HEK293 (cell line): ENCODE data around the gene CLDN6.
A peak's percentile ranks its signal among the peaks of the same experiment; 100 is the strongest.

Source experiments
- GLI2 ChIP-seq: fragments of 450-650 bp; formaldehyde crosslinking; IDR thresholded peaks from 2 replicates; pipeline ENCODE4; 2017; ENCODE audit warnings: missing biosample characterization, missing genetic modification characterization, low read depth, borderline replicate concordance
- GLIS1 ChIP-seq: fragments of 450-650 bp; formaldehyde crosslinking; IDR thresholded peaks from 2 replicates; pipeline ENCODE4 v1.5.1; 2016; ENCODE audit warnings: missing biosample characterization, missing genetic modification characterization
- KLF10 ChIP-seq: fragments of 450-650 bp; IDR thresholded peaks from 2 replicates; pipeline ENCODE4 v1.5.1; 2018; ENCODE audit warnings: missing biosample characterization, mild to moderate bottlenecking, missing genetic modification characterization
- PBX3 ChIP-seq: sonication (generic); formaldehyde crosslinking; IDR thresholded peaks from 2 replicates; pipeline ENCODE4 v1.8.1; 2022; ENCODE audit warnings: mild to moderate bottlenecking, moderate library complexity, missing genetic modification reagents
- TRIM28 ChIP-seq: IDR thresholded peaks from 2 replicates; pipeline ENCODE4 v1.6.1; 2011; ENCODE audit warnings: low read length, control low read depth, borderline replicate concordance
- ZBTB17 ChIP-seq: fragments of 450-650 bp; formaldehyde crosslinking; IDR thresholded peaks from 2 replicates; pipeline ENCODE4 v1.5.1; 2016; ENCODE audit warnings: missing biosample characterization, missing genetic modification characterization
- ZBTB20 ChIP-seq: fragments of 450-650 bp; formaldehyde crosslinking; IDR thresholded peaks from 2 replicates; pipeline ENCODE4 v1.5.1; 2016; ENCODE audit warnings: missing biosample characterization, missing genetic modification characterization
- ZBTB7A ChIP-seq: fragments of 450-650 bp; formaldehyde crosslinking; IDR thresholded peaks from 2 replicates; pipeline ENCODE4 v1.5.1; 2016; ENCODE audit warnings: low read depth, missing biosample characterization, missing genetic modification characterization
- ZNF132 ChIP-seq: fragments of 450-650 bp; formaldehyde crosslinking; IDR thresholded peaks from 2 replicates; pipeline ENCODE4 v1.5.1; 2017; ENCODE audit warnings: missing biosample characterization, missing genetic modification characterization, borderline replicate concordance
- ZNF140 ChIP-seq: fragments of 450-650 bp; formaldehyde crosslinking; IDR thresholded peaks from 2 replicates; pipeline ENCODE4 v1.5.1; 2016; ENCODE audit warnings: missing biosample characterization, missing genetic modification characterization
- ZNF26 ChIP-seq: fragments of 450-650 bp; formaldehyde crosslinking; IDR thresholded peaks from 2 replicates; pipeline ENCODE4 v1.5.1; 2016; ENCODE audit warnings: missing biosample characterization, missing genetic modification characterization
- ZNF274 ChIP-seq, 2 experiments: fragments of 200-500 bp in 1 of 2; fragments of 450-650 bp in 1 of 2; sonication (Bioruptor generic) in 1 of 2; formaldehyde crosslinking in 1 of 2; IDR thresholded peaks; 2 replicates each; pipeline versions ENCODE4 v1.5.1 to v1.6.1; 2014 to 2016; ENCODE audit warnings: borderline replicate concordance in 1 of 2, inconsistent platforms in 1 of 2, low read length in 1 of 2, missing biosample characterization in 1 of 2, missing genetic modification characterization in 1 of 2
- ZNF280C ChIP-seq: fragments of 450-650 bp; formaldehyde crosslinking; IDR thresholded peaks from 2 replicates; pipeline ENCODE4 v1.5.1; 2016; ENCODE audit warnings: missing biosample characterization, missing genetic modification characterization
- ZNF302 ChIP-seq: fragments of 450-650 bp; formaldehyde crosslinking; IDR thresholded peaks from 2 replicates; pipeline ENCODE4 v1.5.1; 2016; ENCODE audit warnings: missing biosample characterization, missing genetic modification characterization, low read depth
- ZNF501 ChIP-seq: fragments of 450-650 bp; formaldehyde crosslinking; IDR thresholded peaks from 2 replicates; pipeline ENCODE4 v1.5.1; 2016; ENCODE audit warnings: missing biosample characterization, missing genetic modification characterization
- ZNF580 ChIP-seq: fragments of 450-650 bp; formaldehyde crosslinking; IDR thresholded peaks from 2 replicates; pipeline ENCODE4 v1.5.1; 2016; ENCODE audit warnings: missing biosample characterization, missing genetic modification characterization
- ZNF623 ChIP-seq: fragments of 450-650 bp; formaldehyde crosslinking; IDR thresholded peaks from 2 replicates; pipeline ENCODE4 v1.5.1; 2016; ENCODE audit warnings: missing biosample characterization, missing genetic modification characterization
- ZNF707 ChIP-seq: fragments of 450-650 bp; formaldehyde crosslinking; IDR thresholded peaks from 2 replicates; pipeline ENCODE4 v1.5.1; 2016; ENCODE audit warnings: missing biosample characterization, missing genetic modification characterization
- ZNF76 ChIP-seq: fragments of 450-650 bp; formaldehyde crosslinking; IDR thresholded peaks from 2 replicates; pipeline ENCODE4; 2016; ENCODE audit warnings: low read depth, missing biosample characterization, missing genetic modification characterization, borderline replicate concordance
- TF ChIP-seq, protein P1 (sequence below): fragments of 450-650 bp; formaldehyde crosslinking; IDR thresholded peaks from 2 replicates; pipeline ENCODE4 v1.5.1; 2017; ENCODE audit warnings: missing biosample characterization, missing genetic modification characterization
- TF ChIP-seq, protein P2 (sequence below): fragments of 450-650 bp; formaldehyde crosslinking; IDR thresholded peaks from 2 replicates; pipeline ENCODE4 v1.5.1; 2017; ENCODE audit warnings: missing biosample characterization, missing genetic modification characterization
- TF ChIP-seq, protein P3 (sequence below): fragments of 450-650 bp; formaldehyde crosslinking; IDR thresholded peaks from 2 replicates; pipeline ENCODE4 v1.5.1; 2016; ENCODE audit warnings: missing biosample characterization, missing genetic modification characterization, borderline replicate concordance

Gene CLDN6

DNA sequence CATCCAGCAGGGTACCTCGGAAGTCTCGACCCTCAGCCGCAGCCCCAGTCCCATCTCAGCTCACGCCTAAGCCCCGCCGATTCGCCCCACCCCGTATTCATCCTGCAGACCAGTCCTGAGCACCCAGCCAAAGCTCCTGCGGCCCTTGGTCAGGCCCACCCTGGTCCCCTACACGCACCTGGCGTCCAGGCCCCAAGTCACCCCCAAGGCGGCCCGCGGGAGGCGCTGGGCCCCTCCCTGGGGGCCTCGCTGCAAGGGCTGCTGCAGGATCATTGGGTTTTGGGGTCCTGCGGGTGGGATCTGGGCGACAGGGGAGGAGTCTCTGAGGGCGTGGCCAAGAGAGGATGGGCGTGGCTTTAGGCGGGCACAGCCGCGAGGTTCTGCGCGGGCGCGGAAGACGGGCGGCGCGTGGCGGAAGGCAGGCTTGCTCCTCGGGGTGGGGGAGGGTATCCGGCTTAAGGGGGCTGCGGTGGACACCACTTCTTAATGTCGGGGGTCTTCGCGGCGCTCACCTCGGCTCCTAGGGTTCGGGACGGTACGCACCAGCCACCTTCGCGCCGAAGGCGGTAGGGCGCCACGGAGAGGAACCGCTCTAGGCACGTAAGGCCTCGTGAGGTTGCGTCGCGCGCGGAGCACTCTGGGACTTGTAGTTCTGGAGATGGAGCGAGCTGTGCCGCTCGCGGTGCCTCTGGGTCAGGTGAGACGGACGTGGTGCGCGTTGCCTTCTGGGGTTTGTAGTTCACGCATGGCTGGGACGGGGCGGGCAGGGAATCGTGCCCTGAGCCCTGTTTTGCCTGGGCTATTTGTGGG lies 5.9 kb upstream of the CLDN6 start, which contains the start of the genes HCFC1R1 and THOC6 (continued):
- TF ChIP-seq ZNF623 (tag by site-specific recombination) (no peak), ZNF274 (IDR thresholded peaks at IDR 0.05; ENCODE audit: low read length) (no peak), ZNF274 (tag by site-specific recombination; IDR thresholded peaks at IDR 0.05; ENCODE audit: borderline replicate concordance) (no peak), ZNF302 (no peak), ZNF707 (tag by site-specific recombination) (no peak), ZNF26 (tag by site-specific recombination) (no peak), ZNF76 (tag by site-specific recombination) (peak; percentile 100), PBX3 (CRISPR knock-in tag) (no peak), TRIM28 (no peak), GLIS1 (peak; percentile 96), ZNF501 (tag by site-specific recombination) (no peak; the same call in 1 of the 2 replicates), ZNF580 (tag by site-specific recombination) (peak; percentile 83), ZNF132 (tag by site-specific recombination) (no peak), ZBTB7A (tag by site-specific recombination) (peak; percentile 77), GLI2 (tag by site-specific recombination) (no peak), ZNF140 (no peak), ZNF280C (tag by site-specific recombination) (no peak), ZBTB17 (peak; percentile 94), ZBTB20 (peak; percentile 52; the same call in 1 of the 2 replicates), KLF10 (peak; percentile 73; the same call in 1 of the 2 replicates)
- TF ChIP-seq, protein P1, sequence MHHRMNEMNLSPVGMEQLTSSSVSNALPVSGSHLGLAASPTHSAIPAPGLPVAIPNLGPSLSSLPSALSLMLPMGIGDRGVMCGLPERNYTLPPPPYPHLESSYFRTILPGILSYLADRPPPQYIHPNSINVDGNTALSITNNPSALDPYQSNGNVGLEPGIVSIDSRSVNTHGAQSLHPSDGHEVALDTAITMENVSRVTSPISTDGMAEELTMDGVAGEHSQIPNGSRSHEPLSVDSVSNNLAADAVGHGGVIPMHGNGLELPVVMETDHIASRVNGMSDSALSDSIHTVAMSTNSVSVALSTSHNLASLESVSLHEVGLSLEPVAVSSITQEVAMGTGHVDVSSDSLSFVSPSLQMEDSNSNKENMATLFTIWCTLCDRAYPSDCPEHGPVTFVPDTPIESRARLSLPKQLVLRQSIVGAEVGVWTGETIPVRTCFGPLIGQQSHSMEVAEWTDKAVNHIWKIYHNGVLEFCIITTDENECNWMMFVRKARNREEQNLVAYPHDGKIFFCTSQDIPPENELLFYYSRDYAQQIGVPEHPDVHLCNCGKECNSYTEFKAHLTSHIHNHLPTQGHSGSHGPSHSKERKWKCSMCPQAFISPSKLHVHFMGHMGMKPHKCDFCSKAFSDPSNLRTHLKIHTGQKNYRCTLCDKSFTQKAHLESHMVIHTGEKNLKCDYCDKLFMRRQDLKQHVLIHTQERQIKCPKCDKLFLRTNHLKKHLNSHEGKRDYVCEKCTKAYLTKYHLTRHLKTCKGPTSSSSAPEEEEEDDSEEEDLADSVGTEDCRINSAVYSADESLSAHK (tag by site-specific recombination), result peak; percentile 62
- TF ChIP-seq, protein P2, sequence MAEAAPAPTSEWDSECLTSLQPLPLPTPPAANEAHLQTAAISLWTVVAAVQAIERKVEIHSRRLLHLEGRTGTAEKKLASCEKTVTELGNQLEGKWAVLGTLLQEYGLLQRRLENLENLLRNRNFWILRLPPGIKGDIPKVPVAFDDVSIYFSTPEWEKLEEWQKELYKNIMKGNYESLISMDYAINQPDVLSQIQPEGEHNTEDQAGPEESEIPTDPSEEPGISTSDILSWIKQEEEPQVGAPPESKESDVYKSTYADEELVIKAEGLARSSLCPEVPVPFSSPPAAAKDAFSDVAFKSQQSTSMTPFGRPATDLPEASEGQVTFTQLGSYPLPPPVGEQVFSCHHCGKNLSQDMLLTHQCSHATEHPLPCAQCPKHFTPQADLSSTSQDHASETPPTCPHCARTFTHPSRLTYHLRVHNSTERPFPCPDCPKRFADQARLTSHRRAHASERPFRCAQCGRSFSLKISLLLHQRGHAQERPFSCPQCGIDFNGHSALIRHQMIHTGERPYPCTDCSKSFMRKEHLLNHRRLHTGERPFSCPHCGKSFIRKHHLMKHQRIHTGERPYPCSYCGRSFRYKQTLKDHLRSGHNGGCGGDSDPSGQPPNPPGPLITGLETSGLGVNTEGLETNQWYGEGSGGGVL (tag by site-specific recombination), result no peak
- TF ChIP-seq, protein P3, sequence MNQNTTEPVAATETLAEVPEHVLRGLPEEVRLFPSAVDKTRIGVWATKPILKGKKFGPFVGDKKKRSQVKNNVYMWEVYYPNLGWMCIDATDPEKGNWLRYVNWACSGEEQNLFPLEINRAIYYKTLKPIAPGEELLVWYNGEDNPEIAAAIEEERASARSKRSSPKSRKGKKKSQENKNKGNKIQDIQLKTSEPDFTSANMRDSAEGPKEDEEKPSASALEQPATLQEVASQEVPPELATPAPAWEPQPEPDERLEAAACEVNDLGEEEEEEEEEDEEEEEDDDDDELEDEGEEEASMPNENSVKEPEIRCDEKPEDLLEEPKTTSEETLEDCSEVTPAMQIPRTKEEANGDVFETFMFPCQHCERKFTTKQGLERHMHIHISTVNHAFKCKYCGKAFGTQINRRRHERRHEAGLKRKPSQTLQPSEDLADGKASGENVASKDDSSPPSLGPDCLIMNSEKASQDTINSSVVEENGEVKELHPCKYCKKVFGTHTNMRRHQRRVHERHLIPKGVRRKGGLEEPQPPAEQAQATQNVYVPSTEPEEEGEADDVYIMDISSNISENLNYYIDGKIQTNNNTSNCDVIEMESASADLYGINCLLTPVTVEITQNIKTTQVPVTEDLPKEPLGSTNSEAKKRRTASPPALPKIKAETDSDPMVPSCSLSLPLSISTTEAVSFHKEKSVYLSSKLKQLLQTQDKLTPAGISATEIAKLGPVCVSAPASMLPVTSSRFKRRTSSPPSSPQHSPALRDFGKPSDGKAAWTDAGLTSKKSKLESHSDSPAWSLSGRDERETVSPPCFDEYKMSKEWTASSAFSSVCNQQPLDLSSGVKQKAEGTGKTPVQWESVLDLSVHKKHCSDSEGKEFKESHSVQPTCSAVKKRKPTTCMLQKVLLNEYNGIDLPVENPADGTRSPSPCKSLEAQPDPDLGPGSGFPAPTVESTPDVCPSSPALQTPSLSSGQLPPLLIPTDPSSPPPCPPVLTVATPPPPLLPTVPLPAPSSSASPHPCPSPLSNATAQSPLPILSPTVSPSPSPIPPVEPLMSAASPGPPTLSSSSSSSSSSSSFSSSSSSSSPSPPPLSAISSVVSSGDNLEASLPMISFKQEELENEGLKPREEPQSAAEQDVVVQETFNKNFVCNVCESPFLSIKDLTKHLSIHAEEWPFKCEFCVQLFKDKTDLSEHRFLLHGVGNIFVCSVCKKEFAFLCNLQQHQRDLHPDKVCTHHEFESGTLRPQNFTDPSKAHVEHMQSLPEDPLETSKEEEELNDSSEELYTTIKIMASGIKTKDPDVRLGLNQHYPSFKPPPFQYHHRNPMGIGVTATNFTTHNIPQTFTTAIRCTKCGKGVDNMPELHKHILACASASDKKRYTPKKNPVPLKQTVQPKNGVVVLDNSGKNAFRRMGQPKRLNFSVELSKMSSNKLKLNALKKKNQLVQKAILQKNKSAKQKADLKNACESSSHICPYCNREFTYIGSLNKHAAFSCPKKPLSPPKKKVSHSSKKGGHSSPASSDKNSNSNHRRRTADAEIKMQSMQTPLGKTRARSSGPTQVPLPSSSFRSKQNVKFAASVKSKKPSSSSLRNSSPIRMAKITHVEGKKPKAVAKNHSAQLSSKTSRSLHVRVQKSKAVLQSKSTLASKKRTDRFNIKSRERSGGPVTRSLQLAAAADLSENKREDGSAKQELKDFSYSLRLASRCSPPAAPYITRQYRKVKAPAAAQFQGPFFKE, result no peak
